Tibial artery (tissue), 4 donors: ENCODE measurements around the gene LMLN.
"Not testable (repeated sequence)": the region's sequence is repeated elsewhere in the genome, so short reads cannot be mapped to it uniquely, and the experiment has no call there.

Experiments used
- DNase-seq, 2 donors: peaks; one replicate each; pipeline ENCODE4 v3.0.0-alpha.2; 2019
- H3K27ac ChIP-seq, 2 donors: fragments of 200-600 bp; sonication (generic) in 1 of 2; 1 replicate in 1 of 2; 2 replicates in 1 of 2; pipeline ENCODE4 v1.5.1; 2018 to 2019; ENCODE audit warnings: mild to moderate bottlenecking in 1 of 2
- H3K27me3 ChIP-seq, 2 donors: fragments of 200-600 bp; sonication (generic) in 1 of 2; one replicate each; pipeline versions ENCODE4 v1.5.1 to v1.6.0; 2016 to 2019
- H3K36me3 ChIP-seq, 3 donors: fragments of 200-600 bp; sonication (generic) in 2 of 3; one replicate each; pipeline ENCODE4 v1.5.1; 2016 to 2019; ENCODE audit warnings: mild to moderate bottlenecking in 2 of 3
- H3K4me1 ChIP-seq, 4 donors: fragments of 200-600 bp; sonication (generic) in 2 of 4; 1 replicate in 3 of 4; 2 replicates in 1 of 4; pipeline ENCODE4 v1.5.1; 2016 to 2019
- H3K4me3 ChIP-seq, 2 donors: fragments of 200-600 bp; sonication (generic) in 1 of 2; 1 replicate in 1 of 2; 2 replicates in 1 of 2; pipeline ENCODE4 v1.5.1; 2018 to 2019; ENCODE audit warnings: mild to moderate bottlenecking in 2 of 2
- H3K9me3 ChIP-seq, 3 donors: fragments of 200-600 bp; sonication (generic) in 1 of 3; one replicate each; pipeline ENCODE4 v1.5.1; 2016 to 2019
- intact Hi-C: fragments of 100-400 bp; cut with DNase I; formaldehyde crosslinking; loops from one replicate; pipeline ENCODE4 v1.15.0; 2023; ENCODE audit warnings: low total_unique reads
- TF ChIP-seq, protein P1 (sequence below), 2 experiments: fragments of 200-600 bp in 1 of 2; fragments of 450-650 bp in 1 of 2; IDR thresholded peaks; one replicate each; pipeline ENCODE4 v1.5.1; 2017 to 2019; ENCODE audit warnings: antibody characterized with exemption in 2 of 2, mild to moderate bottlenecking in 1 of 2, moderate library complexity in 1 of 2

The LMLN gene

DNA sequence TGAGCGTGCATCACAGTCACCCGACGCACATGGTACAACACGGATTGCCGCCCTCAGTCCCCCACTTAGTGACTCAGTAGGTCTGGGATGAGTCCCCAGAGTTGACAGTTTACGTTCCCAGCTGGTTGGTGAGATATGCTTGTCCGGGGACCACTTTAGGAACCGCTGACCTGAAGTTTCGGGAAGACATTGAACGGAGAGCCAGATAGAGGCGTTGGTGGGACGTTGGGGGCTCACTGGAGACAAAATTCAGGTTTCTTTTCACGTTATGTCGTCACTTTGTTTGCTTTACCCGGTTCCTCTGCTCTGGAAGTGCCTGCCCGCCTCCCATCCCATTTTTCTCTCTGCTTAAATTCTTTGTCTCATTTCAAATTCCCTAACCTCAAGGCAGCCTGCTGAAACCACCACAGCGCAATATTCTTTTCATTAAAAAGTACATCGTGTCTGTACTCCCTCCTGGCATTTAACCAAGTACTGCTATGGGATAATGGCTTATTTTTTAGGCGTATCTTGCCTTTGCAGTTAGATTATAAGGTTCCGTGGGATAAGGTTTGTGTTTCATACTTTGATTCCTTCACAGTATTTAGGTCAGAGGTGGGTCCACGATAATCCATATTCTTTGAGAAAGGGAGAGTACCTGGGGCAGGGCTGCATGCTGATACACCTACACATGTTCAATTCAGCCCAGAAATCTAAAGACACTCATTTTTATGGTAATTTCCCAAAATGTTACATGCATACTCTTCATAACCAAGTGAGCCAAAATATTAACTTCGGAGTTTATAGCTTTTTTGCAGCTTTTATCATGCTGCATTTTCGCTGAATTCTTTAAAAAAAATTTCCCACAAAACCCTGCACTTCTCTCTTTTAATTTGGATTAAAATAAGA lies 921 bp downstream of the LMLN start:
- peaks cover 0 to 20% (median 13%) of the 10 kb centered on the region in 4 donors for H3K4me1 ChIP-seq
- no peaks in the 10 kb centered on the region for H3K9me3 ChIP-seq
- TF ChIP-seq, protein P1, sequence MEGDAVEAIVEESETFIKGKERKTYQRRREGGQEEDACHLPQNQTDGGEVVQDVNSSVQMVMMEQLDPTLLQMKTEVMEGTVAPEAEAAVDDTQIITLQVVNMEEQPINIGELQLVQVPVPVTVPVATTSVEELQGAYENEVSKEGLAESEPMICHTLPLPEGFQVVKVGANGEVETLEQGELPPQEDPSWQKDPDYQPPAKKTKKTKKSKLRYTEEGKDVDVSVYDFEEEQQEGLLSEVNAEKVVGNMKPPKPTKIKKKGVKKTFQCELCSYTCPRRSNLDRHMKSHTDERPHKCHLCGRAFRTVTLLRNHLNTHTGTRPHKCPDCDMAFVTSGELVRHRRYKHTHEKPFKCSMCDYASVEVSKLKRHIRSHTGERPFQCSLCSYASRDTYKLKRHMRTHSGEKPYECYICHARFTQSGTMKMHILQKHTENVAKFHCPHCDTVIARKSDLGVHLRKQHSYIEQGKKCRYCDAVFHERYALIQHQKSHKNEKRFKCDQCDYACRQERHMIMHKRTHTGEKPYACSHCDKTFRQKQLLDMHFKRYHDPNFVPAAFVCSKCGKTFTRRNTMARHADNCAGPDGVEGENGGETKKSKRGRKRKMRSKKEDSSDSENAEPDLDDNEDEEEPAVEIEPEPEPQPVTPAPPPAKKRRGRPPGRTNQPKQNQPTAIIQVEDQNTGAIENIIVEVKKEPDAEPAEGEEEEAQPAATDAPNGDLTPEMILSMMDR (IDR thresholded peaks at IDR 0.05) = no peak
- no peaks in the 10 kb centered on the region for H3K27me3 ChIP-seq
- DNase-seq = no peak
- intact Hi-C loops = loop anchor here (1.0 kb wide), 1 partner anchor 11 kb away; the partner anchor contains the start of gene RPL35A
- H3K27ac ChIP-seq = peak overlapping the region; percentile 66 to 73
- peaks cover 2 to 16% (median 7%) of the 10 kb centered on the region in 3 donors for H3K36me3 ChIP-seq
- H3K4me3 ChIP-seq = peak overlapping the region; percentile 70 to 90

DNA sequence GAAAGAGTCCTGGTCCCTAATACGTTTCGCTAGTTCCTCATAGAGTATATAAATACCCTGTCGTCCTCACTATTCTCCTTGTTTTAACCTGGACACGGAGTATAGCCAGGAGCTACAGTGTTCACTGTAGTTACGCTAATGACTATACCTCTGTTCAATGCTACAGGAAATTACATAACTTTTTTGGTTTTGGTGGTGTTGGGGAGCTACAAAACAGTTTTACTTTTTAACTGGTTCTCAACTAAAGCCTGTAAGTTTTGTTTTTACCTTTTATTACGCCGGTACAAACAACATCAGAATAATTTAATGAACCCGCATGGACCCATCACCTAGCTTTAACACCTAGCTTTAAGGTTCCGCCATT lies 1.5 kb downstream of the LMLN start:
- Histone ChIP-seq H3K36me3 (peaks cover 0 to 10% (median 3%) of the 10 kb centered on the region in 3 donors), H3K27me3 (no peaks in the 10 kb centered on the region), H3K9me3 (no peaks in the 10 kb centered on the region), H3K27ac (no peak overlapping the region), H3K4me1 (peaks cover 0 to 20% (median 13%) of the 10 kb centered on the region in 4 donors), H3K4me3 (no peak overlapping the region)
- intact Hi-C loops = no loop called here
- DNase-seq = no peak
- TF ChIP-seq, protein P1 (IDR thresholded peaks at IDR 0.05) = no peak

DNA sequence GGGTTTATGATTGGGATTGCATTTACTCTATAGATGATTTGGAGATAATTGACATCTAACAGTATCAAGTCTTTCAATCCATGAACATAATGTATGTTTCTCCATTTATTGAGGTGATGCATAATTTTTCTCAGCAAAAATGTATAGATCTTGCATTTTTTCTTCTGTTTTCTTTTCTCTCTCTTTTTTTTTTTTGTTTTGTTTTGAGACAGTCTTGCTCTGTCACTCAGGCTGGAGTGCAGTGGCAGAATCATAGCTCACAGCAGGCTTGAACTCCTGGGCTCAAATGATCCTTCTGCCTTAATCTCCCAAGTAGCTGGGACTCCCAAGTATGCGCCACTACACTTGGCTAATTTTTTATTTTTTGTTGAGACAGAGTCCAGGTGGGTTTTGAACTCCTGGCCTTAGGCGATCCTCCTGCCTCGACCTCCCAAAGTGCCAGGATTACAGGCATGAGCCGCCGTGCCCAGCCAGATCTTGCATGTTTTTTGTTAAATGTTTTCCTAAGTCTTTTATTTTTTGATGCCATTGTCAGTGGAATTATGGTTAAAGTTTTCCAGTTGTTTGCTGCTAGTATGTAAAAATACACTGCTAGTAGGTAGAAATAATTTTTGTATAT lies 3.1 kb downstream of the LMLN start:
- no peak overlapping the region for H3K4me3 ChIP-seq
- H3K9me3 ChIP-seq = no peaks in the 10 kb centered on the region
- H3K27ac ChIP-seq = no peak overlapping the region
- DNase-seq = no peak
- H3K36me3 ChIP-seq = no peaks in the 10 kb centered on the region
- peaks cover 0 to 20% (median 11%) of the 10 kb centered on the region in 4 donors for H3K4me1 ChIP-seq
- intact Hi-C loops = no loop called here
- H3K27me3 ChIP-seq = no peaks in the 10 kb centered on the region
- TF ChIP-seq, protein P1 (IDR thresholded peaks at IDR 0.05) = no peak

GRCh38 chr3:197967337-197967989 lies 7.4 kb downstream of the LMLN start:
- H3K27me3 ChIP-seq, H3K27ac ChIP-seq, intact Hi-C loops, H3K9me3 ChIP-seq, H3K4me1 ChIP-seq, H3K4me3 ChIP-seq, DNase-seq, H3K36me3 ChIP-seq: not testable (repeated sequence)

DNA sequence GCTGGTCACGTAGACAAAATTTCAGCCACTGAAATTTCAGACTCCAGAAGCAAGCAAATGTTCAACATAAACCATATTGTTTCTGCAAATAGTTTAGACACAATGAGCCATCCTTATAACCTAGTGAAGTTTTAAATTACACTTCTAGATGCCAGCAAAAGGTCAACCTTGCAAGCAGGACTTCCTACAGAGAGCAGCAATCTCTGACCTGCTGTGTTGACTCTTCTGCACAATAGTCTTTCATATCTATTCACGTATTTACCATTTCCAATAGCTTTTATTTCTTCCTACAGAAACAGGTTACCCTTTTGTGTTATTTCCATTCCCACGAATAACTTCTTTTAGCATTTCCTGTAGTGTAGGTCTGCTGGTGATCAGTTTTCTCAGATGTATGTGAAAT lies 10.6 kb downstream of the LMLN start:
- Histone ChIP-seq H3K9me3 (no peaks in the 10 kb centered on the region), H3K4me1 (no peaks in the 10 kb centered on the region), H3K4me3 (no peak overlapping the region), H3K36me3 (peaks cover 0 to 7% (median 0%) of the 10 kb centered on the region in 3 donors), H3K27ac (no peak overlapping the region), H3K27me3 (no peaks in the 10 kb centered on the region)
- intact Hi-C loops = no loop called here
- TF ChIP-seq, protein P1 (IDR thresholded peaks at IDR 0.05) = no peak
- no peak for DNase-seq

GRCh38 chr3:197974016-197974415 lies 14.0 kb downstream of the LMLN start:
- TF ChIP-seq, protein P1 (IDR thresholded peaks at IDR 0.05) = no peak
- H3K4me3 ChIP-seq = no peak overlapping the region
- intact Hi-C loops = no loop called here
- H3K27ac ChIP-seq = no peak overlapping the region
- no peaks in the 10 kb centered on the region for H3K9me3 ChIP-seq
- H3K36me3 ChIP-seq = peaks cover 5 to 18% (median 7%) of the 10 kb centered on the region in 3 donors
- H3K27me3 ChIP-seq = no peaks in the 10 kb centered on the region
- H3K4me1 ChIP-seq = no peaks in the 10 kb centered on the region
- no peak for DNase-seq
